NB4 (cell line): ENCODE results near the gene CWC15.
A peak's percentile ranks its signal among the peaks of the same experiment; 100 is the strongest.

Experiments
- DNase-seq: peaks from one replicate; pipeline ENCODE4 v3.0.0; 2010; ENCODE audit warnings: low read depth
- H3K4me3 ChIP-seq: one replicate; pipeline ENCODE4 v1.5.1; 2011; ENCODE audit warnings: mild to moderate bottlenecking, low read depth, low read length, moderate library complexity
- MAX ChIP-seq: IDR thresholded peaks from 2 replicates; pipeline ENCODE4 v1.6.1; 2011; ENCODE audit warnings: low read depth, low read length
- MYC ChIP-seq: IDR thresholded peaks from 2 replicates; pipeline ENCODE4 v1.6.1; 2011; ENCODE audit warnings: low read depth, low read length
- POLR2A ChIP-seq: IDR thresholded peaks from 2 replicates; pipeline ENCODE4 v1.6.1; 2011; ENCODE audit warnings: mild to moderate bottlenecking; ENCODE audit not compliant: insufficient read length; ENCODE audit errors: extremely low read depth
- TF ChIP-seq, protein P1 (sequence below): IDR thresholded peaks from one replicate; pipeline ENCODE4 v1.5.1; 2012; ENCODE audit warnings: low read depth, low read length

The CWC15 gene

GRCh38 chr11:94948070-94948617, 25.2 kb downstream of the CWC15 start:
- no peak for TF ChIP-seq MYC
- TF ChIP-seq, protein P1, sequence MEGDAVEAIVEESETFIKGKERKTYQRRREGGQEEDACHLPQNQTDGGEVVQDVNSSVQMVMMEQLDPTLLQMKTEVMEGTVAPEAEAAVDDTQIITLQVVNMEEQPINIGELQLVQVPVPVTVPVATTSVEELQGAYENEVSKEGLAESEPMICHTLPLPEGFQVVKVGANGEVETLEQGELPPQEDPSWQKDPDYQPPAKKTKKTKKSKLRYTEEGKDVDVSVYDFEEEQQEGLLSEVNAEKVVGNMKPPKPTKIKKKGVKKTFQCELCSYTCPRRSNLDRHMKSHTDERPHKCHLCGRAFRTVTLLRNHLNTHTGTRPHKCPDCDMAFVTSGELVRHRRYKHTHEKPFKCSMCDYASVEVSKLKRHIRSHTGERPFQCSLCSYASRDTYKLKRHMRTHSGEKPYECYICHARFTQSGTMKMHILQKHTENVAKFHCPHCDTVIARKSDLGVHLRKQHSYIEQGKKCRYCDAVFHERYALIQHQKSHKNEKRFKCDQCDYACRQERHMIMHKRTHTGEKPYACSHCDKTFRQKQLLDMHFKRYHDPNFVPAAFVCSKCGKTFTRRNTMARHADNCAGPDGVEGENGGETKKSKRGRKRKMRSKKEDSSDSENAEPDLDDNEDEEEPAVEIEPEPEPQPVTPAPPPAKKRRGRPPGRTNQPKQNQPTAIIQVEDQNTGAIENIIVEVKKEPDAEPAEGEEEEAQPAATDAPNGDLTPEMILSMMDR, result no peak
- no peak for TF ChIP-seq MAX
- TF ChIP-seq POLR2A, result no peak
- H3K4me3 ChIP-seq, result no peak overlapping the region
- DNase-seq, result peak; percentile 26

- no peak for DNase-seq
- H3K4me3 ChIP-seq, result no peak overlapping the region
- TF ChIP-seq MYC, result no peak
- TF ChIP-seq, protein P1, result no peak
- TF ChIP-seq POLR2A, result no peak
- no peak for TF ChIP-seq MAX
Measured at GRCh38 chr11:94946812-94947211, 26.5 kb downstream of the CWC15 start.

DNA sequence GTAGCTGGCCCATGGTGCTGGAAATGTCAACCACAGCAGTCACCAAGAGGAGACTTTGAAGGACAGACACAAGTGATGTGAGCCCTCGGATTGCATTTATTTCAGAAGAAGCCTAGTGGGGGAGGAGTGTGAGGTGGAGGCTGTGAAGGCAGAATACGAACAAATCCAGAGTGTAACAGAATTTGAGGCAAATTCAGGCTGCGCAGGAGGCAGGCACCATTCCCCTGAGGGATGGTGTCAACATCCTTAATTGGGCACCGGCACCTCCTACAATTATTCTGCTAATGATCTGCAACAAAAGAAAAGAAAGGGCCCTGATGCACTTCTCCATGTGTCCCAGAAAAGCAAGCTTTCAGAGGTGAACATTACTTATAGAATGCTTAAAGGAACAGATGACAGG, 32.2 kb downstream of the CWC15 start:
- TF ChIP-seq POLR2A (no peak), MYC (no peak), MAX (no peak)
- TF ChIP-seq, protein P1, result no peak
- DNase-seq, result no peak
- no peak overlapping the region for H3K4me3 ChIP-seq

DNA sequence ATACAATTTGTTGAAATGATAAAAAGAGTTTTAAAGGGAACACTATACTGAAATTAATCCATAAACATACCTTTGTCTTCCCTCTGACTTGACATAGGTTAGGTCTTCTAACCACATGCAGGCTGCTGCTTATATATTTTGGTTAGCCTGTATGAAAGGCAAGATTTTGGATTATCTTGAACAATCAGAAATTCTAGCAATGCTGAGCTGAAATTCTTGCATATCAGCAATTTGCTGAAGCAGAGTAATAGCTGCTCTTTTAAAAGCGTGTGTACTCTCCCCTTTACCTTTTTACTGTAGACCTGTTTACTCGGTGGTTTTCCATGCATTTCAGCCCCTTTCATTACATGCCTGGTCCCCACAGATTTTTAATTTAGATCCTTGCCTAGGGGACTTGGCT, 34.0 kb downstream of the CWC15 start:
- DNase-seq, result no peak
- TF ChIP-seq MAX (no peak), MYC (no peak), POLR2A (no peak)
- TF ChIP-seq, protein P1, result no peak
- no peak overlapping the region for H3K4me3 ChIP-seq

GRCh38 chr11:94938095-94939055, 35.0 kb downstream of the CWC15 start:
- DNase-seq, result no peak
- TF ChIP-seq MAX (no peak), MYC (no peak), POLR2A (no peak)
- TF ChIP-seq, protein P1, result no peak
- no peak overlapping the region for H3K4me3 ChIP-seq
